GM18498 (cell line): ENCODE data around the gene MYO16.
"Not testable (repeated sequence)": the region's sequence is repeated elsewhere in the genome, so short reads cannot be mapped to it uniquely, and the experiment has no call there.

Experiments used
- ATAC-seq: cut with Tn5 transposase; IDR thresholded peaks from one replicate; pipeline ENCODE4 v1.9.1; 2021; ENCODE audit warnings: mild to moderate bottlenecking, moderate library complexity; ENCODE audit not compliant: unreplicated experiment

The MYO16 gene

GRCh38 chr13:109026266-109026665 is 396.9 kb downstream of the MYO16 start:
- no peak for ATAC-seq

GRCh38 chr13:109028624-109029023 is 399.2 kb downstream of the MYO16 start:
- no peak for ATAC-seq

- no peak for ATAC-seq
These were observed 403.7 kb downstream of the MYO16 start for GRCh38 chr13:109033090-109033489.

GRCh38 chr13:109036078-109036780 is 406.8 kb downstream of the MYO16 start:
- ATAC-seq = no peak

- no peak for ATAC-seq
These were observed 414.2 kb downstream of the MYO16 start for GRCh38 chr13:109043636-109044035.

GRCh38 chr13:109055850-109056249 is 426.4 kb downstream of the MYO16 start:
- ATAC-seq = no peak

GRCh38 chr13:109058087-109058486 is 428.7 kb downstream of the MYO16 start:
- ATAC-seq = no peak

- no peak for ATAC-seq
These were observed 443.1 kb downstream of the MYO16 start for GRCh38 chr13:109072505-109072904.

GRCh38 chr13:109074436-109074835 is 445.0 kb downstream of the MYO16 start:
- no peak for ATAC-seq

- no peak for ATAC-seq
These were observed 445.4 kb downstream of the MYO16 start for GRCh38 chr13:109074853-109075252.

GRCh38 chr13:109087916-109088623 is 458.7 kb downstream of the MYO16 start:
- no peak for ATAC-seq

GRCh38 chr13:109088624-109088917 is 459.2 kb downstream of the MYO16 start:
- ATAC-seq = no peak

- no peak for ATAC-seq
These were observed 461.4 kb downstream of the MYO16 start for GRCh38 chr13:109090796-109091195.

GRCh38 chr13:109091249-109091648 is 461.8 kb downstream of the MYO16 start:
- ATAC-seq = no peak

GRCh38 chr13:109092186-109092585 is 462.8 kb downstream of the MYO16 start:
- ATAC-seq = not testable (repeated sequence)

- no peak for ATAC-seq
These were observed 464.6 kb downstream of the MYO16 start for GRCh38 chr13:109093998-109094397.

- ATAC-seq = no peak
These were observed 465.7 kb downstream of the MYO16 start for GRCh38 chr13:109095126-109095525.

GRCh38 chr13:109096101-109096500 is 466.7 kb downstream of the MYO16 start:
- no peak for ATAC-seq

- ATAC-seq = no peak
These were observed 471.4 kb downstream of the MYO16 start for GRCh38 chr13:109100705-109101304.

- ATAC-seq = no peak
These were observed 472.2 kb downstream of the MYO16 start for GRCh38 chr13:109101550-109102144.

- ATAC-seq = no peak
These were observed 476.5 kb downstream of the MYO16 start for GRCh38 chr13:109105899-109106298.

- ATAC-seq = no peak
These were observed 480.7 kb downstream of the MYO16 start for GRCh38 chr13:109110159-109110558.
